GM23338 (cell line): ENCODE measurements around the gene NPB. TPM values are rescaled to one million over a fixed set of nuclear protein-coding genes. Genes with fewer than 3 reads are reported as not detected.
A peak's percentile ranks its signal among the peaks of the same experiment; 100 is the strongest.

Experiments used
- ATAC-seq: fragments of 200-7000 bp; cut with Tn5 transposase; 3 replicates; pipeline ENCODE4 v1.9.1; 2020
- DNase-seq: peaks from one replicate; pipeline ENCODE4 v3.0.0-alpha.2; 2015; ENCODE audit warnings: low spot score
- H2AFZ ChIP-seq: fragments of 200-600 bp; sonication (generic); 2 replicates; pipeline ENCODE4 v1.8.0; 2016; ENCODE audit warnings: antibody characterized with exemption, mild to moderate bottlenecking, moderate library complexity
- H3F3A ChIP-seq: fragments of 200-600 bp; sonication (generic); replicated peaks from 2 replicates; pipeline ENCODE4 v1.8.0; 2017; ENCODE audit warnings: antibody characterized with exemption, mixed run types, low read depth
- H3K27ac ChIP-seq: fragments of 200-600 bp; sonication (generic); 2 replicates; pipeline ENCODE4 v1.6.1; 2016; ENCODE audit warnings: low read depth
- H3K27me3 ChIP-seq: fragments of 200-600 bp; sonication (generic); 2 replicates; pipeline ENCODE4 v1.8.0; 2016; ENCODE audit warnings: mild to moderate bottlenecking, mixed run types, moderate library complexity; ENCODE audit not compliant: insufficient read depth
- H3K36me3 ChIP-seq: fragments of 200-600 bp; sonication (generic); 2 replicates; pipeline ENCODE4 v1.8.0; 2016; ENCODE audit warnings: mild to moderate bottlenecking; ENCODE audit not compliant: insufficient read depth
- H3K4me1 ChIP-seq: fragments of 200-600 bp; sonication (generic); 2 replicates; pipeline ENCODE4 v1.8.0; 2016; ENCODE audit warnings: mild to moderate bottlenecking, moderate library complexity; ENCODE audit not compliant: insufficient read depth
- H3K4me2 ChIP-seq: fragments of 200-600 bp; sonication (generic); 2 replicates; pipeline ENCODE4 v1.7.1; 2017; ENCODE audit warnings: mixed run types
- H3K4me3 ChIP-seq: fragments of 200-600 bp; sonication (generic); 2 replicates; pipeline ENCODE4 v1.6.1; 2016; ENCODE audit warnings: mixed run types
- H3K79me2 ChIP-seq: fragments of 200-600 bp; sonication (generic); replicated peaks from 2 replicates; pipeline ENCODE4 v1.8.0; 2017; ENCODE audit warnings: mild to moderate bottlenecking; ENCODE audit not compliant: insufficient read depth
- H3K9me2 ChIP-seq: fragments of 200-600 bp; sonication (generic); 2 replicates; pipeline ENCODE4 v1.8.0; 2017; ENCODE audit not compliant: insufficient read depth
- H4K20me1 ChIP-seq: fragments of 200-600 bp; sonication (generic); replicated peaks from 2 replicates; pipeline ENCODE4 v1.8.0; 2017; ENCODE audit warnings: mild to moderate bottlenecking; ENCODE audit not compliant: insufficient read depth
- H3K27ac Mint-ChIP-seq: 2 replicates; pipeline ENCODE4 v1.8.0; 2020; ENCODE audit warnings: inconsistent platforms, mild to moderate bottlenecking, moderate library complexity, mixed read lengths
- H3K27me3 Mint-ChIP-seq: 3 replicates; pipeline ENCODE4 v1.8.0; 2022; ENCODE audit warnings: low read depth, mild to moderate bottlenecking, moderate library complexity, mixed read lengths, inconsistent platforms; ENCODE audit not compliant: insufficient read depth, poor library complexity
- H3K36me3 Mint-ChIP-seq: 3 replicates; pipeline ENCODE4 v1.8.0; 2021; ENCODE audit warnings: low read depth, mild to moderate bottlenecking, inconsistent platforms, moderate library complexity, mixed read lengths
- H3K4me1 Mint-ChIP-seq: 3 replicates; pipeline ENCODE4 v1.8.0; 2020; ENCODE audit warnings: mild to moderate bottlenecking, inconsistent platforms, mixed read lengths
- H3K4me3 Mint-ChIP-seq: 3 replicates; pipeline ENCODE4 v1.8.0; 2021; ENCODE audit warnings: moderate library complexity, mild to moderate bottlenecking, inconsistent platforms, mixed read lengths
- H3K9me3 Mint-ChIP-seq: 3 replicates; pipeline ENCODE4 v1.8.0; 2020; ENCODE audit warnings: moderate library complexity, mild to moderate bottlenecking, inconsistent platforms, mixed read lengths
- CREB1 ChIP-seq: fragments of 250-450 bp; sonication (Bioruptor Pico); IDR thresholded peaks from 2 replicates; pipeline ENCODE4 v1.5.0; 2020; ENCODE audit warnings: low read depth, mild to moderate bottlenecking, moderate library complexity
- JUNB ChIP-seq: IDR thresholded peaks from one replicate; pipeline ENCODE4 v1.6.1; 2016; ENCODE audit warnings: antibody characterized with exemption; ENCODE audit not compliant: unreplicated experiment
- POLR2AphosphoS5 ChIP-seq: IDR thresholded peaks from 2 replicates; pipeline ENCODE4 v1.6.1; 2016; ENCODE audit warnings: antibody characterized with exemption, low read depth
- polyA plus RNA-seq: library from polyadenylated mRNA; unstranded; fragments of >200 nt; fragmentation: Nextera tagmentation; extraction: Ambion mirVana; gene quantifications from 2 replicates; pipeline ENCODE4 v1.2.1, GENCODE V29; 2016
- total RNA-seq: library from RNA; depleted of rRNA; stranded (reverse); fragments of >200 nt; shearing (Covaris generic); gene quantifications from 2 replicates; pipeline ENCODE4 v1.2.3, GENCODE V29; 2014
- TF ChIP-seq, protein P1 (sequence below), 2 experiments: fragments of 200-600 bp in 1 of 2; sonication (generic) in 1 of 2; conservative IDR thresholded peaks; 2 replicates each; pipeline versions ENCODE4 v1.5.1 to v1.6.1; 2016 to 2017; ENCODE audit warnings: antibody characterized with exemption in 2 of 2, low read depth in 2 of 2, mild to moderate bottlenecking in 2 of 2, moderate library complexity in 1 of 2
- TF ChIP-seq, protein P2 (sequence below): fragments of 250-450 bp; sonication (Bioruptor Pico); IDR thresholded peaks from 2 replicates; pipeline ENCODE4 v1.5.0; 2020; ENCODE audit warnings: mild to moderate bottlenecking, moderate library complexity

Gene NPB
- total and polyA plus RNA-seq, 2 experiments from 2014 or later = 3.6 to 3.8 TPM

GRCh38 chr17:81911969-81912368 is 9.9 kb downstream of the NPB start:
- Histone ChIP-seq H3K4me3 (peak overlapping the region; percentile 53), H3F3A (peaks cover 33% of the 10 kb centered on the region), H3K4me2 (peak overlapping the region; percentile 71), H3K79me2 (peaks cover 16% of the 10 kb centered on the region), H3K4me1 (peaks cover 12% of the 10 kb centered on the region), H3K27me3 (no peaks in the 10 kb centered on the region), H2AFZ (no peak overlapping the region; the same call in 1 of the 2 replicates), H3K27ac (peak overlapping the region; percentile 85; the same call in 1 of the 2 replicates), H3K9me2 (no peaks in the 10 kb centered on the region), H4K20me1 (peaks cover 9% of the 10 kb centered on the region), H3K36me3 (peaks cover 6% of the 10 kb centered on the region; the same call in 1 of the 2 replicates)
- Mint-ChIP-seq H3K27me3 (peaks cover 18% of the 10 kb centered on the region), H3K4me3 (peak overlapping the region; percentile 59), H3K9me3 (no peaks in the 10 kb centered on the region), H3K36me3 (peaks cover 39% of the 10 kb centered on the region), H3K27ac (no peak overlapping the region), H3K4me1 (peaks cover 9% of the 10 kb centered on the region)
- TF ChIP-seq, protein P1, sequence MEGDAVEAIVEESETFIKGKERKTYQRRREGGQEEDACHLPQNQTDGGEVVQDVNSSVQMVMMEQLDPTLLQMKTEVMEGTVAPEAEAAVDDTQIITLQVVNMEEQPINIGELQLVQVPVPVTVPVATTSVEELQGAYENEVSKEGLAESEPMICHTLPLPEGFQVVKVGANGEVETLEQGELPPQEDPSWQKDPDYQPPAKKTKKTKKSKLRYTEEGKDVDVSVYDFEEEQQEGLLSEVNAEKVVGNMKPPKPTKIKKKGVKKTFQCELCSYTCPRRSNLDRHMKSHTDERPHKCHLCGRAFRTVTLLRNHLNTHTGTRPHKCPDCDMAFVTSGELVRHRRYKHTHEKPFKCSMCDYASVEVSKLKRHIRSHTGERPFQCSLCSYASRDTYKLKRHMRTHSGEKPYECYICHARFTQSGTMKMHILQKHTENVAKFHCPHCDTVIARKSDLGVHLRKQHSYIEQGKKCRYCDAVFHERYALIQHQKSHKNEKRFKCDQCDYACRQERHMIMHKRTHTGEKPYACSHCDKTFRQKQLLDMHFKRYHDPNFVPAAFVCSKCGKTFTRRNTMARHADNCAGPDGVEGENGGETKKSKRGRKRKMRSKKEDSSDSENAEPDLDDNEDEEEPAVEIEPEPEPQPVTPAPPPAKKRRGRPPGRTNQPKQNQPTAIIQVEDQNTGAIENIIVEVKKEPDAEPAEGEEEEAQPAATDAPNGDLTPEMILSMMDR (conservative IDR thresholded peaks at IDR 0.05; ENCODE audit: low read depth in 2 of 2) = 0 out of 4 replicates have a peak, but pooled peaks of 1 of the 2 experiments have one; percentile 5
- no peak for TF ChIP-seq JUNB
- no peak for DNase-seq
- no peak for ATAC-seq

DNA sequence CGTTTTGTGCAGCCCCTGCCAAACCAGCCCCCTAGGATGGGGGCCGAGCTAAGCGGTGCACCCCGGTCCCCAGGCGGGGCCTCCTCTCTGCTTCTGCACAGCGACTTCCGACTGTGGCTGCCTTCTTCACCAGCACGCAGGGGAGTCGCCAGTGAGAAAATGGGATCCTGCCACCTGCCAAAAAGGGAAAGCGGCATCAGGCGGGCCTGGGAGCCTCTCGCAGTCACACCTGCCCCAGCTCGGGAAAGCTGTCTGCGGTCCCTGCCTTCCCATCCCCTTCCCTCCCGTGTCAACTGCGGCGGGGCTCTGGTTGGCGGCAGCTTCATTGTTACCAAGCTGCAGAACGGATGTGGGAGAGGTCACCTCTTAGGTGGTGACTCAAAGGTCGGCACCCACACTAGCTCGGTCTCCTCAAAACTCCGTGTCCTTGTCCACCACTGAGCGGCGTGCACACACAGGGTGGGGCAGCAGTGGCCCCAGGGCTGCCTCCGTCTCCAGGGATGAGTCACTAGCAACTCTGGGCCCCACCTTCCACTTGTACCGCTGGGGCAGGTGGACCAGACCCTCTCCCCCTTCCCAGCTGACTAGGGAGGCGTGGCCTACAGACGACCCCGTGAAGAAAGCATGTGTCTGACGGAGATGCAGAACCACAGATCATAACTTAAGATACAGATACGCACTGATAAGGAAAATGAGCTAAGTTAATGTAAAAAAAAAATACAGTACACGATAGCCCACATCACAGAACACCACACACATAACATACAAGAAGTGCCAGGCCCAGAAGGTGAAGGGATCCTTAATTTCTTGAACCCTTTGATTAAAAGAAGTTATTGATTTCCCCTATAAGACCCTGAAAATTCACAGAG is 10.6 kb downstream of the NPB start:
- Mint-ChIP-seq H3K27me3 (peaks cover 22% of the 10 kb centered on the region), H3K9me3 (no peaks in the 10 kb centered on the region), H3K4me3 (peak overlapping the region; percentile 26; the same call in 1 of the 3 replicates), H3K27ac (no peak overlapping the region), H3K36me3 (peaks cover 39% of the 10 kb centered on the region), H3K4me1 (peaks cover 13% of the 10 kb centered on the region)
- no peak for DNase-seq
- Histone ChIP-seq H3F3A (peaks cover 37% of the 10 kb centered on the region), H3K36me3 (peaks cover 6% of the 10 kb centered on the region; the same call in 1 of the 2 replicates), H3K4me1 (peaks cover 17% of the 10 kb centered on the region), H3K9me2 (no peaks in the 10 kb centered on the region), H4K20me1 (peaks cover 9% of the 10 kb centered on the region), H3K27me3 (no peaks in the 10 kb centered on the region), H3K4me2 (no peak overlapping the region), H2AFZ (no peak overlapping the region), H3K4me3 (no peak overlapping the region), H3K27ac (peak overlapping the region; percentile 26; the same call in 1 of the 2 replicates), H3K79me2 (peaks cover 19% of the 10 kb centered on the region)
- no peak for ATAC-seq
- TF ChIP-seq POLR2AphosphoS5 = no peak
- TF ChIP-seq, protein P2, sequence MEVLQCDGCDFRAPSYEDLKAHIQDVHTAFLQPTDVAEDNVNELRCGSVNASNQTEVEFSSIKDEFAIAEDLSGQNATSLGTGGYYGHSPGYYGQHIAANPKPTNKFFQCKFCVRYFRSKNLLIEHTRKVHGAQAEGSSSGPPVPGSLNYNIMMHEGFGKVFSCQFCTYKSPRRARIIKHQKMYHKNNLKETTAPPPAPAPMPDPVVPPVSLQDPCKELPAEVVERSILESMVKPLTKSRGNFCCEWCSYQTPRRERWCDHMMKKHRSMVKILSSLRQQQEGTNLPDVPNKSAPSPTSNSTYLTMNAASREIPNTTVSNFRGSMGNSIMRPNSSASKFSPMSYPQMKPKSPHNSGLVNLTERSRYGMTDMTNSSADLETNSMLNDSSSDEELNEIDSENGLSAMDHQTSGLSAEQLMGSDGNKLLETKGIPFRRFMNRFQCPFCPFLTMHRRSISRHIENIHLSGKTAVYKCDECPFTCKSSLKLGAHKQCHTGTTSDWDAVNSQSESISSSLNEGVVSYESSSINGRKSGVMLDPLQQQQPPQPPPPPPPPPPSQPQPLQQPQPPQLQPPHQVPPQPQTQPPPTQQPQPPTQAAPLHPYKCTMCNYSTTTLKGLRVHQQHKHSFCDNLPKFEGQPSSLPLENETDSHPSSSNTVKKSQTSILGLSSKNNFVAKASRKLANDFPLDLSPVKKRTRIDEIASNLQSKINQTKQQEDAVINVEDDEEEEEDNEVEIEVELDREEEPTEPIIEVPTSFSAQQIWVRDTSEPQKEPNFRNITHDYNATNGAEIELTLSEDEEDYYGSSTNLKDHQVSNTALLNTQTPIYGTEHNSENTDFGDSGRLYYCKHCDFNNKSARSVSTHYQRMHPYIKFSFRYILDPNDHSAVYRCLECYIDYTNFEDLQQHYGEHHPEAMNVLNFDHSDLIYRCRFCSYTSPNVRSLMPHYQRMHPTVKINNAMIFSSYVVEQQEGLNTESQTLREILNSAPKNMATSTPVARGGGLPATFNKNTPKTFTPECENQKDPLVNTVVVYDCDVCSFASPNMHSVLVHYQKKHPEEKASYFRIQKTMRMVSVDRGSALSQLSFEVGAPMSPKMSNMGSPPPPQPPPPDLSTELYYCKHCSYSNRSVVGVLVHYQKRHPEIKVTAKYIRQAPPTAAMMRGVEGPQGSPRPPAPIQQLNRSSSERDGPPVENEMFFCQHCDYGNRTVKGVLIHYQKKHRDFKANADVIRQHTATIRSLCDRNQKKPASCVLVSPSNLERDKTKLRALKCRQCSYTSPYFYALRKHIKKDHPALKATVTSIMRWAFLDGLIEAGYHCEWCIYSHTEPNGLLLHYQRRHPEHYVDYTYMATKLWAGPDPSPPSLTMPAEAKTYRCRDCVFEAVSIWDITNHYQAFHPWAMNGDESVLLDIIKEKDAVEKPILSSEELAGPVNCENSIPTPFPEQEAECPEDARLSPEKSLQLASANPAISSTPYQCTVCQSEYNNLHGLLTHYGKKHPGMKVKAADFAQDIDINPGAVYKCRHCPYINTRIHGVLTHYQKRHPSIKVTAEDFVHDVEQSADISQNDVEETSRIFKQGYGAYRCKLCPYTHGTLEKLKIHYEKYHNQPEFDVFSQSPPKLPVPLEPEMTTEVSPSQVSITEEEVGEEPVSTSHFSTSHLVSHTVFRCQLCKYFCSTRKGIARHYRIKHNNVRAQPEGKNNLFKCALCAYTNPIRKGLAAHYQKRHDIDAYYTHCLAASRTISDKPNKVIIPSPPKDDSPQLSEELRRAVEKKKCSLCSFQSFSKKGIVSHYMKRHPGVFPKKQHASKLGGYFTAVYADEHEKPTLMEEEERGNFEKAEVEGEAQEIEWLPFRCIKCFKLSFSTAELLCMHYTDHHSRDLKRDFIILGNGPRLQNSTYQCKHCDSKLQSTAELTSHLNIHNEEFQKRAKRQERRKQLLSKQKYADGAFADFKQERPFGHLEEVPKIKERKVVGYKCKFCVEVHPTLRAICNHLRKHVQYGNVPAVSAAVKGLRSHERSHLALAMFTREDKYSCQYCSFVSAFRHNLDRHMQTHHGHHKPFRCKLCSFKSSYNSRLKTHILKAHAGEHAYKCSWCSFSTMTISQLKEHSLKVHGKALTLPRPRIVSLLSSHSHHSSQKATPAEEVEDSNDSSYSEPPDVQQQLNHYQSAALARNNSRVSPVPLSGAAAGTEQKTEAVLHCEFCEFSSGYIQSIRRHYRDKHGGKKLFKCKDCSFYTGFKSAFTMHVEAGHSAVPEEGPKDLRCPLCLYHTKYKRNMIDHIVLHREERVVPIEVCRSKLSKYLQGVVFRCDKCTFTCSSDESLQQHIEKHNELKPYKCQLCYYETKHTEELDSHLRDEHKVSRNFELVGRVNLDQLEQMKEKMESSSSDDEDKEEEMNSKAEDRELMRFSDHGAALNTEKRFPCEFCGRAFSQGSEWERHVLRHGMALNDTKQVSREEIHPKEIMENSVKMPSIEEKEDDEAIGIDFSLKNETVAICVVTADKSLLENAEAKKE = no peak
- TF ChIP-seq, protein P1 (conservative IDR thresholded peaks at IDR 0.05; ENCODE audit: low read depth in 2 of 2) = no peak
- TF ChIP-seq JUNB = no peak
- TF ChIP-seq CREB1 = no peak
